ENCODE results near the gene L2HGDH. TPM values are rescaled to one million over a fixed set of nuclear protein-coding genes. Genes with fewer than 3 reads are reported as not detected.
A peak's percentile ranks its signal among the peaks of the same experiment; 100 is the strongest.
"Not testable (repeated sequence)": the region's sequence is repeated elsewhere in the genome, so short reads cannot be mapped to it uniquely, and the experiment has no call there.

The L2HGDH gene
- total and polyA plus RNA-seq, 9 of the 15 experiments (the other 6 are each of a cell fraction or from before 2014, with no cell fraction given), result 1.7 to 16.1 (median 10.5) TPM

- H3K36me3 ChIP-seq (ENCODE audit: control insufficient read depth, insufficient read depth, low read length); DNase-seq (ENCODE audit: extremely low read depth in 1 of 4, low spot score in 3 of 4); ATAC-seq; H3K79me2 ChIP-seq (ENCODE audit: control insufficient read depth, insufficient read depth, low read length); H3K9me3 ChIP-seq (replicated peaks; ENCODE audit: control insufficient read depth, insufficient read depth, low read depth, low read length); in situ Hi-C loops (cut with MboI); POLR2A ChIA-PET; CTCF ChIA-PET (ENCODE audit: low intra/inter-chr PET ratio); H3K27ac ChIP-seq (ENCODE audit: extremely low read depth, low read depth, low read length); H3K9me1 ChIP-seq (ENCODE audit: control insufficient read depth, insufficient read depth, low read length); H3K4me1 ChIP-seq (replicated peaks in 1 of 2; ENCODE audit: control insufficient read depth in 2 of 2, insufficient read depth in 2 of 2, low read length in 2 of 2); intact Hi-C loops (cut with micrococcal nuclease); H3K9ac ChIP-seq (ENCODE audit: insufficient read depth in 1 of 2, low read depth in 2 of 2, low read length in 2 of 2); FAIRE-seq; H4K20me1 ChIP-seq (replicated peaks; ENCODE audit: control insufficient read depth, insufficient read depth, low read length); BruUV-seq (replicated peaks); H3K27me3 ChIP-seq (ENCODE audit: control insufficient read depth in 2 of 2, insufficient read depth in 2 of 2, low read length in 2 of 2); H2AFZ ChIP-seq (ENCODE audit: low read depth, low read length); H3K4me3 ChIP-seq; H3K4me2 ChIP-seq (ENCODE audit: insufficient read depth, low read length): not testable (repeated sequence)
- 72% methylated on average over 3 of the region's 3 CpGs for WGBS (ENCODE audit: insufficient coverage, low coverage, missing lambda C conversion rate)
- peak; percentile 56 for TF ChIP-seq ZNF146 (CRISPR knock-in tag; IDR thresholded peaks at IDR 0.05; ENCODE audit: unreplicated experiment)
Observed at GRCh38 chr14:50356283-50356682, 44.3 kb upstream of the L2HGDH start.

GRCh38 chr14:50355692-50356091, 43.7 kb upstream of the L2HGDH start:
- no peaks in the 10 kb centered on the region; a peak in 2 of 5 replicates for H3K4me1 ChIP-seq (replicated peaks in 1 of 2; ENCODE audit: control insufficient read depth in 2 of 2, insufficient read depth in 2 of 2, low read length in 2 of 2)
- WGBS (ENCODE audit: insufficient coverage, low coverage, missing lambda C conversion rate), result 40% methylated on average over 1 of the region's 1 CpG
- ChIA-PET CTCF (ENCODE audit: low intra/inter-chr PET ratio) (no interaction called here), POLR2A (no interaction called here)
- no TSS peak for BruUV-seq (replicated peaks)
- ATAC-seq (no peak), FAIRE-seq (no peak), DNase-seq (ENCODE audit: extremely low read depth in 1 of 4, low spot score in 3 of 4) (no peak)
- no peak overlapping the region for H3K4me3 ChIP-seq
- H2AFZ ChIP-seq (ENCODE audit: low read depth, low read length), result no peak overlapping the region
- no peaks in the 10 kb centered on the region for H3K27me3 ChIP-seq (ENCODE audit: control insufficient read depth in 2 of 2, insufficient read depth in 2 of 2, low read length in 2 of 2)
- H4K20me1 ChIP-seq (replicated peaks; ENCODE audit: control insufficient read depth, insufficient read depth, low read length), result no peaks in the 10 kb centered on the region
- TF ChIP-seq ZC3H11A (IDR thresholded peaks at IDR 0.05; ENCODE audit: low read depth, low read length), result no peak
- TF ChIP-seq NCOR1 (IDR thresholded peaks at IDR 0.05), result no peak
- no peak for TF ChIP-seq JUND (IDR thresholded peaks at IDR 0.05; ENCODE audit: borderline replicate concordance, low read depth, low read length)
- no peak for TF ChIP-seq JUND (tag; IDR thresholded peaks at IDR 0.05; ENCODE audit: borderline replicate concordance, low read depth, low read length)
- no peak for TF ChIP-seq MLLT1 (IDR thresholded peaks at IDR 0.05)
- TF ChIP-seq HMG20B (CRISPR knock-in tag; IDR thresholded peaks at IDR 0.05), result no peak
- no peak for TF ChIP-seq SIRT6 (IDR thresholded peaks at IDR 0.05; ENCODE audit: low read depth, low read length)
- no peak for TF ChIP-seq VEZF1 (CRISPR knock-in tag; IDR thresholded peaks at IDR 0.05)
- no peak for TF ChIP-seq NR1H2 (CRISPR knock-in tag; IDR thresholded peaks at IDR 0.05)
- H3K36me3 ChIP-seq (ENCODE audit: control insufficient read depth, insufficient read depth, low read length), result no peaks in the 10 kb centered on the region
- no peak overlapping the region for H3K4me2 ChIP-seq (ENCODE audit: insufficient read depth, low read length)
- intact Hi-C loops (cut with micrococcal nuclease) (no loop called here), in situ Hi-C loops (cut with MboI) (no loop called here)
- H3K9ac ChIP-seq (ENCODE audit: insufficient read depth in 1 of 2, low read depth in 2 of 2, low read length in 2 of 2), result no peak overlapping the region
- H3K27ac ChIP-seq (ENCODE audit: extremely low read depth, low read depth, low read length), result no peak overlapping the region
- H3K79me2 ChIP-seq (ENCODE audit: control insufficient read depth, insufficient read depth, low read length), result no peaks in the 10 kb centered on the region
- H3K9me3 ChIP-seq (replicated peaks; ENCODE audit: control insufficient read depth, insufficient read depth, low read depth, low read length), result no peaks in the 10 kb centered on the region
- H3K9me1 ChIP-seq (ENCODE audit: control insufficient read depth, insufficient read depth, low read length), result no peaks in the 10 kb centered on the region
